Occipital lobe (tissue), 2 donors: ENCODE results near the gene AHCYL1. TPM values are rescaled to one million over a fixed set of nuclear protein-coding genes. Genes with fewer than 3 reads are reported as not detected.

Source experiments
- DNase-seq: peaks from one replicate; lab custom pipeline; 2025; lab: John Stamatoyannopoulos, UW
- total RNA-seq: library from RNA; depleted of rRNA; stranded (reverse); fragments of >200 nt; gene quantifications from one replicate; pipeline ENCODE4 v1.2.3, GENCODE V29; 2014

The AHCYL1 gene
- total RNA-seq, 1 donor from 2014 or later: 26.4 TPM

DNA sequence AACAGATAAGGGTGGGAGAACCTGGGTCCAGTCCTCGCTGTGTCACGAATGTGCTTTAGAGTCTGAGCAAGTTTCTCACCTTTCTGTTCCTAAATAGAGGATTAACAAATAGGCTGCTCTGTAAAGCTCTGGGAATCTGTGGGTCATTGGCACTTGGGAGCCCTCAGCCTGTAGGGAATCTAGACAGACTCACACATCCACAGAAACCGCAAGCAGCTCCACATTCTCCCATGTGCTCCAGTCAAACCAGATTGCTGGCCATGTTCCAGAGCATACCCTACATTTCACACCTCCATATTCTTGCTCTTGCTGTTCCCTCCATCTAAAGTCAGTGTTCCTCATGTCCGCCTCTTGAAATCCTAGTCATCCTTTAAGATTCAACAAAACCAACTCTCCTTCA, 7.8 kb upstream of the AHCYL1 start:
- no peak for DNase-seq

GRCh38 chr1:109977225-109977624, 7.3 kb upstream of the AHCYL1 start:
- DNase-seq: no peak

- DNase-seq: no peak
Observed at GRCh38 chr1:109977657-109978378, 6.7 kb upstream of the AHCYL1 start.

GRCh38 chr1:109978761-109979488, 5.6 kb upstream of the AHCYL1 start:
- DNase-seq: no peak

DNA sequence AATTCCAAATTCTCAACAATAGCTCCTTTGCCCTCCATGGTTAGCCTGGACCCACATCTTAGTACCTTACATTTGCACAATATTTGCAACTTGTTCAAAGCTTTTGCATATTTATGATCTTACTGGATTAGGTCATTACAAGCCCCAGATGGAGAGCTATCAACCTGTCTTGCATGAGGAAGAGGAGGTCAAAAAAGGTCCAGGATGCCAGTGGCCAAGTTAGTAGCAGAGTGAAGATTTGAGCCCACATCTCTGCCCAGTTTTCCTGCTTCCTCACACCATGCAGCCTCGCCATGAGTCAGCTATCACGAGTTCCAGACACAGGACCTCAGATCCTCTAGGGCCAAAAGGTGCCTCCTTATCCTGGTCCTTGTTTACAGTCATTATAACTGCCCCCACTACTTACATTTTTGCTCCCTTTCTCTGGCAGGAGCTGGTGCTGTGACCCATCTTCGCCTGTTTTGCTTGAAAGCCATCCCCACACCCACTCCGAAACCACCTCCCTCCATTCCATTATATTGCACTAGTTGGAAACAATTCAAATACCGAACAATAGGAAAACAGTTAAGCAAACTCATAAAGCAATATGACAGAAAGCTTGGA, 5.0 kb upstream of the AHCYL1 start:
- DNase-seq: no peak

- DNase-seq: no peak
Observed at GRCh38 chr1:109980324-109981003, 4.1 kb upstream of the AHCYL1 start.

- no peak for DNase-seq
Observed at GRCh38 chr1:109981004-109981335, 3.6 kb upstream of the AHCYL1 start.

- DNase-seq: no peak
Observed at GRCh38 chr1:109983380-109984189, 980 bp upstream of the AHCYL1 start.

- DNase-seq: no peak
Observed at GRCh38 chr1:109984190-109984455, 442 bp upstream of the AHCYL1 start.

- no peak for DNase-seq
Observed at GRCh38 chr1:109985247-109986053, 885 bp downstream of the AHCYL1 start.

- DNase-seq: no peak
Observed at GRCh38 chr1:109986054-109986444, 1.5 kb downstream of the AHCYL1 start.

DNA sequence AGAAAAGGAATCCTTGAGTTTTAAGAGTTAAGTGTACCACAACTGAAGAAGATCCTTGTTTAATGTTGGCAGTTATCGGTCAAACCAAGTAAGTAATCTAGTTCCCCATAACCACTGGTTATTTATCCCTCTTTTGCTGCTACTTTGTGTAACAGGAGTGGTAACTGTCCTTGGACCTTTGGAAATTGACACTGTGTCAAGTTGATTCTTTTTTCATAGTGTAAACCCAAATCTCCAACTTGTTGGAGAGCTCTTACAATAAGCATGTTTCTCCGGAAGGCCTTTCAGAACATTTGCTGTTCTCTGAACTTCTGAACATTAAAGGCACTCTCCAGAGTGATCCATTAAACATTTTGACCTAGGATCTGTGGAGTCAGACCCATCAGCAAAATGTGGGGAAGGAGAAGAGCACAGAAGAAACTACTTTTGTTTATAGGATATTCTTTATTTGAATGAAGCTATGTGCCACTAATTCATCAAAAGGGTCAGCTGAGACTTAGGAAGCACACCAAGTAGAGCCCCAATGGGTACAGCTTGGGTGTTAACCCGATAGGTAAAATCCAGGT, 3.9 kb downstream of the AHCYL1 start:
- DNase-seq: no peak

- DNase-seq: no peak
Observed at GRCh38 chr1:109989506-109990301, 5.1 kb downstream of the AHCYL1 start.

DNA sequence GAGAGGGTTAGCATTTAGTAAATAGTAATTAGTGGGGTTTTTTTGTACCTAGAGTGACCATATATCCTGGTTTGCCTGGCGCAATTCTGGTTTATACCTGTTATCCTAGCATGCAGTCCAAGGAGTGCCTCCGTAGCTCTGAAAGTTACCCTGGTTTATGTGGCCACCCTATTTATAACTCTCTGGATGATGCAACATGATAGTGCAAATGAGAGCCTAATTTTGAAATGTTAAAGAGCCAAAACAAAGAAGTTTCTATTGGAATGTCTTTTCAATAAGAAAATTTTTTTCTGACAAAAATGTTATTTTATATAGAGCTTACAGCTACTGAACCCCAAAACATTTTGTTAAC, 5.7 kb downstream of the AHCYL1 start:
- no peak for DNase-seq

DNA sequence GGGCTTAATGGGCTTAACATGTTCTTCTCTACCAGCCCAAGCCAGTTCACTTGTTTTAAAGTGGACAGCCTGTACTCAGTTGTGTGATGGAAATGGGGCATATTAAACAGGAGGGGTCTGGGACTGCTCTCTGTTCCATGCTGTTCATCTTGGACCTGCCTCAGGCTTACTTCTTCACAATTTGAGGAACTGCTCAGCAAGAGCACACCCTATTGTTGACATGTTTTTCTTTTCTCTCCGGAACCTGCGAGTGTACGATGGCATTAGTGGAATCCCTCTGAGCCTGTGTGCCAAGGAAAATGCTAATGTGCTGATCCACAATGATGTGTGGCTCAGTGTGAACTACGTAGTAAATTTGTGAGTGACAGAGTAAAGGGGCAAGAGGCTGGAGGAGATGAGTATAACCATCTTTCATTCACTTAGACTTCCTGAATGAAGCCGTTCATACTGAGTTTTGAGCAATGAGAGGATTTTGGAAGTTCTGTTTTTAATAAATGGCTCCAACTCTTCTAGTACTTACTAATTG, 6.9 kb downstream of the AHCYL1 start:
- DNase-seq: no peak

GRCh38 chr1:109993885-109994284, 9.3 kb downstream of the AHCYL1 start:
- no peak for DNase-seq

GRCh38 chr1:109994654-109995053, 10.1 kb downstream of the AHCYL1 start:
- no peak for DNase-seq

- DNase-seq: no peak
Observed at GRCh38 chr1:109995536-109995935, 11.0 kb downstream of the AHCYL1 start.

- no peak for DNase-seq
Observed at GRCh38 chr1:109996476-109996875, 11.9 kb downstream of the AHCYL1 start.
